MV-4-11 (cell line): Measurements from ENCODE around the gene YBX1.
"Not testable (repeated sequence)": the region's sequence is repeated elsewhere in the genome, so short reads cannot be mapped to it uniquely, and the experiment has no call there.

Experiments used
- DNase-seq: peaks from one replicate; lab custom pipeline; 2025; lab: John Stamatoyannopoulos, UW

Gene YBX1

DNA sequence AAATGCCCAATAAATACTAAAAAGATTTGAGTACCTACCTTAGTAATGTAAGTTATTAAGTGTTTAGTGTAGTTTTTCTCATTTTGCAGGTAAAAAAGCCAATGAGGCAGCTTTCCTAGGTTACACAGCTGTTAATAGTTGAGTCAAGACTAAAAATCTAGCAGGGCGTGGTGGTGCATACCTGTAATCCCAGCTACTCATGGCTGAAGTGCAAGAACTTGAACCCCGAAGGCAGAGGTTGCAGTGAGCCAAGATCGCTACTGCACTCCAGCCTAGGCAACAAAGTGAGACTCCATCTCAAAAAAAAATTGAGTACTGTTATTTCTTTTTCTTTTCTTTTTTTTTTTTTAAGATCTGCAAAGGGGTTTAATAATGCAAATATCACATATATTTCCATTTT lies 7.7 kb downstream of the YBX1 start:
- no peak for DNase-seq

DNA sequence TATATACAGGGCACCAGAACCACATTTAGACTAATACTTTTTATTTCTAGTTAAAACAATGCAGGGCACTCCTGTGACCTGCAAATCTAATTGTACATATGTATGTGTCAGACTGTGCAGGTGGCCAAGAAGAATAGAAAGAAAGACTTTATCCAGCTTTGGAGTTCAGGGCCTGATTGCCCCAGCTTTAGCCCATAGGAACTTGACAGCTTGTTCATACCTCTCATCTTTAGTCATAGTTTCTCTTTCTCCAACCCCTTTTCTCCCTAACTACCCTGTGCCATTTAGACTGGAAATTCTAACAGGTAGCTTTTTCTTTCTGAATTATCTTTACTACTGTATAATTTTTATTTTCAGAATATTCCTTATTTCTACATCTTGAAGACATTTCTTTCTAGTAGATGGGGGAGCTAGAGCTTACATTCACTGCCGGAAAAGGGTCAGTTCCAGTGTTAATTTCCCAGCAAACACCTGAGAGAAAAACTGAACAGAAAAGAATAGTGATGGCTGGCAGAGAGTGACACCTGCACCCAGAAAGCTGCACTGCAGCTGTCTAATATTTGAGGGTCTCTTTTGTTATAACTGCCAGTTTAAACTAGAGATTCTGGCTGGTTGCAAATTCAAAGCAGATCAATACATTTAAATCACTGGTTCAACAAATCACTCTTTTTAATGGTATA lies 8.4 kb downstream of the YBX1 start:
- no peak for DNase-seq

DNA sequence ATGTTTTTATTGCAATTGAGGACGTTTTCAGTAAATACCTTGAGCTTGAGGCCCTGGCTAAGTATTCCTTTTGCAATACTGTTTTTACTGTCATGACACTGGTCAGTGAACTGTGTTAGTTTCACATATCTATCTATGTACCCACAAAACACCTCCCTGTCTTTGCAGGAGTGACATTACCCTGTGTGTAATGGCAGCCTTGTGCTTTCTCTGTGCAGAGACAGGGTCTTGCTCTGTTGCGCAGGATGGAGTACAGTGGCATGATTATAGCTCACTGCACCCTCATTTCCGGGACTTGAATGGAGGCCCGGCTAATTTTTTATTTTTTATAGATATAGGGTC lies 8.9 kb downstream of the YBX1 start:
- DNase-seq, result no peak

DNA sequence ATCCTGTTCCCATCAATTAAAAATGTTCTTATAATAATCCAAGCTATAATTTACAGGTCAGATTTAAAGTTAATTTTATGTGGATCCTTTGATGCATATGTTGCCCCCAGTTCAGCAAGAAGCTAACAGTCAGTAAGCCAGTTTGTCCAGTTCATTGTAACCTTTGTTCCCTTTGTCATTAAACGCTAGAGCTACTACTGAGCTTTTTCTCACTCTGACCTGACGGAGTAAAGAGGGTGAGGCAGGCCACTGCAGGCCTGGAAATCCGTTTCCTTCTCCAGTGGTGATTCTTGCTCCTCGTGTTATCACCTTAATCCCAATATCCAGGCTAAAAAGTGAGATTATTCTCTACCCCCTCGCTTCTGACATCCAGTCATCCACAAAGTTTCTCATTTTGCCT lies 10.2 kb downstream of the YBX1 start:
- DNase-seq, result no peak

DNA sequence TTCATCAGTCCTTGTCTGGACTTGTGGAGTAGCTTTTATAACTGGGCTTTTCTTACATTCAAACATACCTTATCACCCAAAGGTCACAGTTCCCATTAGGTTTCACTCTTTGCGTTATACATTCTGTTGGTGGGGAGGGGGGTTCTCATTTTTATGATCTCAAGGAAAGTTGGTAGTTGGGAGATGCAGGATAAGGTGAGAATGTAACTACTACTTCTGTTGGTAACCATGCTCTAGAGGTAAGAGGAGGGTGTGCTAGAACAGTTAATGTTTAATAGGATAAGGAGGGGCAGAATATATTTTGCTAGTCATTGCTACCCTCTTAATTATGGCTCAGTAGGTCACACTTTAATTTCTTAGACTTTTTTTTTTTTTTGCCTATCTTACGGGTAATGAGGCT lies 10.7 kb downstream of the YBX1 start:
- DNase-seq, result no peak

DNA sequence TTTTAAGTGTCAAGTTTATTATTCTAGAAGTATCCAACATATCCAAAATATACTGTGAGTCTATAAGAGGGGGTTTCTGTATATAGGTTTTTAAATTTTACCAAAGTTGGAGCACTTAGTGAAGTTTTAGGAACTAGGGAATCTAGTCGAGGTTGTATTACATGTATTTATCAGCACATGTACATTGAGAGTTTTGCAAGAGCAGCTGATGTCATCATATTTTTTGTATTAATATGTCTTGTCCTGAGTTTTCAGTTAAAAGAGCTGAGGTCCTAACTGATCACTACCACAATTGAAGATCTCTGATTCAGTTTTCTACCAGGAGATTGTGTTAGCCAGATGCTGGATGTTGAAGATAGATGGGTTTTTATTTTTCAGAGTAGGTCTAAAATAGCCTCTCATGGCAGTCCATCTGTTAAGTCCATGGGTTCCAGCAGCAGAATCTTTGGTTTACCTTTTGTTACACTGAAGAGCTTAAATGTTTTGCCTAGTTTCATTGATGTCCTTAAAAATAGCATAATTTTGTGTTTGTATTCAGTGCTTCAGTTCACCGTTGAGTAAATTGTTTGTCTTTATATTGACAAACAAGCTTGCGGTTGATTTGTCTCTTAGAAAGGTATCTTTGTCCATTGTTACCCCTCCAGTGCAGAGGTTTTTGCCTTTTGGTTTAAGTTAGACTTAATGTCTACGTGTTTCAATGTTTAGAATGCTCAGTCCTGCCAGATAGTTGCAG lies 16.0 kb downstream of the YBX1 start:
- DNase-seq, result no peak

DNA sequence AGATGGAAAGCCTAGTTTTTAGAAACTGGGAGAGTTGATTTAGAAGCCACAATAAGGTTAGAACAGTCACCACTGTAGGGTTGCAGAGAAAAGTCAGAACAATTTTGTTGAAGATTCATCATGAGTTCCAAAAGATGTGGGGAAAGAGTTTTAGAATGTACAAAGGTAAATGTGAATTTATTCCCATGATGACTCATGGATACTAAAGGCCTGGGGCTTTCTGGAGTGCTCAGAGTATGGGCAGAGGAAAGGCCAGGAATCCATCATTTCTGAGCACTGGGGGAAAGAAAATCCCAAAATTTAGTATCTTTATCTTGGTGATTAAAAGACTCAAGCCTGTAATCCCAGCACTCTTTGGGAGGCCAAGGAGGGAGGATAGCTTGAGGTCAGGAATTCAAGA lies 17.8 kb downstream of the YBX1 start:
- DNase-seq, result no peak

DNA sequence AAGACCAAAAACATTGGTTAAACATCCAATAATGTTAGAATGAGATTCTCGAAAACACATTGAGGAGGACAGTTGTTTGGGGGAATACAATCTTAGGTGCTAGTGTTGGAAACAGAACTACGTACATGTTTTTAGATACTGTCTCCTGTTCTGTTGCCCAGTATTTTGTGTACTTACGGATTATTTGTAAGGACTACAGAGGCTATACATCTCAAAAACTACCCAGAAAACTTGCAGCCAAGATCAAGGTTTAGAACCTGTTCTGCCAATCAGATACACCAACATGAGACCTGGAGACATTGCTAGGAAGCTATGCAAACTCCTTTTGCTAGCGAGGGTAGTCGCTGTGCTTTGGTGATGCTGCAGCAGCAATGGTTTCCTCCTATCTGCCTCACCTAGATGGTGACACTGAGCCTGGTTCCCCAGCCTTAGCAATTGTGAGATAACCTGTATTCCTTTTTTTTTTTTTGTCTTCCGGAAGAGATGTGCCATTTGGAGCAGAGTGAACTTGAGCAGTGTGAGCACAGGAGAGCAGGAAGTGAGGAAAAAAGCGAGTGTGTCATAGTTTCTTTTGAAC lies 21.8 kb downstream of the YBX1 start:
- no peak for DNase-seq

DNA sequence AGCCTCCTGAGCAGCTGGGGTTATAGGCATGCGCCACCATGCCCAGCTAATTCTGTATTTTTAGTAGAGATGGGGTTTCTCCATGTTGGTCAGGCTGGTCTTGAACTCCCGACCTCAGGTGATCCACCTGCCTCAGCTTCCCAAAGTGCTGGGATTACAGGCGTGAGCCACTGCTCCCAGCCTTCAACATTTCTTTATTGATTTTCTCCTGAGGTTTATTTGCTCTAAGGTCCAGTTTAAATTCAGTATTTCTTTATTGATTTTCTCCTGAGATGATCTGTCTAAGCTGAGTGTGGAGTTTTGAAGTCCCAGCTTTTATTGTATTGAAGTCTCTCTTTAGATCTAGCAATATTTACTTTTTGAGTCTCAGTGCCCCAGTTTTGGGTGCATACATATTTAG lies 30.6 kb downstream of the YBX1 start:
- not testable (repeated sequence) for DNase-seq

DNA sequence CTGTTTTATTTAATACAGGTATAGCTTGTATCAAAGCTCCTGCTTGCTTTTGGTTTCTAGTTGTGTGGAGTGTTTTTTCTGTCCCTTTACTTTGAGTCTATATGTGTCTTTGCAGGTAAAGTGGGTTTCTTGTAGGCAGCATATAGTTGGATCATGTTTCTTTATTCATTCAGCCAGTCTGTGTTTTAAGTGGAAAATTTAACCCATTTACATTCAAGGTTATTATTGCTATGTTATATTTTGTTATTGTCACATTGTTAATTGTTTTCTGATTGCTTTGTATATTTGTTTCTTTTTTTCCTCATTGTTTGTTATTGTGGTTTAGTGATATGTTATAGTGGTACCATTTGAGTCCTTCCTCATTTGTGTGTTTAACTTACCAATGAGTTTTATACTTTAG lies 31.1 kb downstream of the YBX1 start:
- no peak for DNase-seq

DNA sequence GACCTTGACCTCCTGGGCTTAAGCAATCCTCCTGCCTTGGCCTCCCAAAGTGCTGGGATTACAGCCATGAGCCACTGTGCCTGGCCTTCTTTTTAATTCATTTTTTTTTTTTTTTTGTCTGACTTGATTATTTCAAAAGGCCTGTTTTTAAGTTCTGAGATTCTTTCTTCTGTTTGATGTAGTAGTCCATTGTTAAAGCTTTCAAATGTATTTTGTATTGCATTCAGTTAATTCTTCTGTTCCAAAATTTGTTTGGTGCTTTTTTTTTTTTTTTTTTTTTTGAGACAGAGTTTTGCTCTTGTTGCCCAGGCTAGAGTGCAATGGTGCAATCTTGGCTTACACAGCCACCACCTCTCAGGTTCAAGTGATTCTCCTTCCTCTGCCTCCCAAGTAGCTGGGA lies 32.2 kb downstream of the YBX1 start:
- not testable (repeated sequence) for DNase-seq

DNA sequence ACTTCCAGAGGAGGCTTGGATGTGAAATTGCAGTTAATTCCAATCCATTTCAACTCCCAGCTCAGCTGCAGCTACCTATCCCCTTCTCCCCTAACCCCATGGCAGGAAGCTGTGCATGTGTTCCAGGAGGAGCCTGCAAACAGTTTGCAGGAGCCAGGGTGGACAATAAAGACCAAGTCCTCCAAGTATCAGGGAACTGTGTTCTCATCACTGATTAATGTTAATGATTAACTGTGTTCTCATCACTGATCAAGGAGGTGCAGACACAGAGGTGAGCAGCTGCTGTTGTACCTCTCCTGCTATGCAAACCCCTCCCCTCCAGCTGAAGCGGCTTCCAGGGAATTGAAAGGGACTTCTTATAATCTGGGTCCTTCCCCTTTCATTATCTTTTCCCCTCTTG lies 38.6 kb downstream of the YBX1 start:
- no peak for DNase-seq

DNA sequence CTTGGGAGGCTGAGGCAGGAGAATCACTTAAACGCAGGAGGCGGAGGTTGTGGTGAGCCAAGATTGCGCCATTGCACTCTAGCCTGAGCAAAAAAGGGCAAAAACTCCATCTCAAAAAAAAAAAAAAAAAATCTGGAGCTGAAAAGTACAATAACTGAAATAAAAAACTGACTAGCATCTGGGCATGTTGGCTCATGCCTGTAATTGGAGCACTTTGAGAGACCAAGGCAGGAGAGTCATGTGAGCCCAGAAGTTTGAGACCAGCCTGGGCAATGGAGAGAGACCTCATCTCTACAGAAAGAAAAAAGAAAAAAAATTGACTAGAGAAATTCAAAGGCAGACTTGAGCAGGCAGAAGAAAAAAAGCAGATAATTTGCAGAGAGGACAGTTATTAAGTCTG lies 39.7 kb downstream of the YBX1 start:
- DNase-seq, result peak; percentile 46

DNA sequence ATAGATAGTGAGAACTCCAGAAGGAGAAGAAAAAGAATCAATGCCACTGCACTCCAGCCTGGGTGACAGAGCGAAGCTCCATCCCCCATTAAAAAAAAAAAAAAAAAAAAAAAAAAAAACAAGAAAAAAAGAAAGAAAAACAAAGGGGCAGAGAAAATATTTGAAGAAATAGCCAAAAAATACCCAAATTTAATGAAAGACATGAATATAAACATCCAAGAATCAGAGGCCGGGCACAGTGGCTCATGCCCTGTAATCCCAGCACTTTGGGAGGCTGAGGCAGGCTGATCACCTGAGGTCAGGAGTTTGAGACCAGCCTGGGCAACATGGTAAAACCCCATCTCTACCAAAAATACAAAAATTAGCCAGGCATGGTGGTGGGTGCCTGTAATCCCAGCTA lies 40.2 kb downstream of the YBX1 start:
- DNase-seq, result not testable (repeated sequence)

DNA sequence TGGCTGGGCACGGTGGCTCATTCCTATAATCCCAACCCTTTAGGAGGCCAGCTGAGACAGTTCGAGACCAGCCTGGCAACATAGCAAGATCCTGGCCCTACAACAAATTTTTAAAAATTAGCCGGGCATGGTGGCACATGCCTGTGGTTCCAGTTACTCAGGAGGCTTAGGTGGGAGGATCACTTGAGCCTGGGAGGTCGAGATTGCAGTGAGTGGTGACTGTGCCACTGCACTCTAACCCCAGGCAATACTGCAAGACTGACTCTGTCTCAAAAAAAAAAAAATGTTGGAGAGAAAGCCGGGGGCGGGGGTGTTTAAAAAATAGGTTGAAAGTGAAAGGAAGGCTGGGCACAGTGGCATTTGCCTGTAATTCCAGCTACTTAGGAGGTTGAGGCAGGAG lies 41.3 kb downstream of the YBX1 start:
- DNase-seq, result no peak

DNA sequence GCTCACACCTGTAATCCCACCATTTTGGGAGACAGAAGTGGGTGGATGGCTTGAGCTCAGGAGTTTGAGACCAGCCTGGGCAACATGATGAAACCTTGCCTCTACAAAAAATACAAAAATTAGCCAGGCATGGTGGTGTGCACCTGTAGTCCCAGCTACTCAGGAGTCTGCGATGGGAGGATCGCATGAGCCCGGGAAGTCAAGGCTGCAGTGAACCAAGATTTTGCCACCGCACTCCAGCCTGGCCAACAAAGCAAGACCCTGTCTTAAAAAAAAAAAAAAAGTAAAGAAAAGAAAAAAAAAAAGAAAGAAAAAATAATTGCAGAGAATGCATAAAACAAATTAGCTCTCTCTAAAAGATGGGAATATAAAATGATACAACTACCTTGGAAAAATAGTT lies 43.6 kb downstream of the YBX1 start:
- not testable (repeated sequence) for DNase-seq

DNA sequence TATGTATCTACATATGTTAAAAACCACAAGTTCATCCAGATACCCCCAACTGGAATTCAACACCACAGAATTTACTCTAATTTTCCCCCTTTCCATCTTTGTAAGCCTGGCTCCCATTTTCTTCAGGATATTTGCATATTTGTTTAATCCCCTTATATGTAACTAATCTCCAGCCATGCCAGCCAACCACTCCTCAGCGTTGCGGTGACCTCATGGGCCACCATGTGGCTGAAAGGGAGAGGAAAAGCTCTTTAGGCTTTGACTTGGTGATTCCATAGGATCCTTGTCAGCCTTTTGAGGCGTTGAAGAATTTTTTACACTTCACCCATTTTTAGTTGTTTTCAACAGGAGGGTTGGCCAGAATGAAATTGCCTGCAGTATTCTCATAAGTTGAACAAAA lies 47.8 kb downstream of the YBX1 start:
- DNase-seq, result no peak

DNA sequence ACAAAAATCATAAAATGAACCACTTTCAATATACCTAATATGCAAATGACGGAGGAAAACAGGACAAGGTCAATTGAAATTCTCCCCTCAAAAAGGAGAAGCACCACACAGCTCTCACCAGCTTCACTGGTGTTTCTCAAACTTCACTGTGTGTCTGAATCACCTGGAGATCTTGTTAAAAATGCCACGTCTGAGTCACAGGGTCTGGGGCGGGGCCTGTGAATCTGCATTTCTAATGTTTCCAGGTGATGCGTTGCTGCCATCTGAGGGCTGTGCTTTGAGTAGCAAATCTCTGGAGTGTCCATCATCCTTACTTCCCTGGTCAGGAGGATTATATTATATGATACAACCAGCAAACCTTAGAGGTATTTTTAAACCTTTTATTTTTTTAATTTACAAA lies 48.8 kb downstream of the YBX1 start:
- DNase-seq, result peak; percentile 43

DNA sequence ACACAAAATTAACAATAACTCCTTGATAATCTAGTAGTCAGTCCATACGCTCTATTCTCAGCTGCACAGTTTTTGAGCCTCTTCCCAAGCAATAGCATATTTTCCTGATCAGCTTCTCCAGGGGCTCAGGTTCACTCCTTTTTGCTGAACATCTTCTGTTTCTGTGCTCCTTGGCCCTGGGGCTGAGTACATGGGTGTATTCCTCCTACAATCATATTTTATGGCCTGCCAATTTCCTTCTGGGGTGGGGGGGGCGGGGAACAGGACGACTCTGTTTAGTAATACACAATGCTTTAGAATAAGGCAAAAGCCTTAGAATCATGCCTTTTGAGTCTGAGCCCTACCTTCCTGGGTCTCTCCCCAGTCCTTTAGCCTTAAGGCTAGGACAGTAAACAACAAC lies 49.4 kb downstream of the YBX1 start:
- no peak for DNase-seq

DNA sequence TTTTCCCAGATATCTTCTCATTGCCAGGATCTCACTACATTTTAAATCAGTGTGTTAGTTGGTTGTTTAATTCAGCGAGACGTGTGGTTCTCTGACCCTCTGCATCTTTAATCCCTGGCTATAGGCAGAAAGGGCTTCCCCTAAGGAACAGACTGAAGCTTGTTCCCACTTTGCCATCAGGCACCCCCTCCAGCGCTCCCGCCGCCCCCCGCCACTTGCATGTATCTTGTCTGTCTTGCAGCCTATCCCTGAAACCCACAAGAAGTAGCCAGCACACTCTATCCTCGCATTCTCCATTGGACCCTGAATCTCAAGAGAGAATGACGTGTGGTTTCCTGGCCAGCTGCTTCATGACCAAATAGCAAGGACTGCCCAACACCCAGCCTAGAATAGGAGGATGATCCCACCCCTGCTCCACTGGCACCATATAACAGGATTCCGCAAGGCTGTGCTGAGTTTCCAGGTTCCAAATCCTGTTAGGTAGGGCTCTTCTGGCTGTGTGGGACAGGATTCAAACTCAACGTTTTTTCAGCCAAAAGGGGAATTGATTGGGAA lies 50.0 kb downstream of the YBX1 start:
- no peak for DNase-seq

DNA sequence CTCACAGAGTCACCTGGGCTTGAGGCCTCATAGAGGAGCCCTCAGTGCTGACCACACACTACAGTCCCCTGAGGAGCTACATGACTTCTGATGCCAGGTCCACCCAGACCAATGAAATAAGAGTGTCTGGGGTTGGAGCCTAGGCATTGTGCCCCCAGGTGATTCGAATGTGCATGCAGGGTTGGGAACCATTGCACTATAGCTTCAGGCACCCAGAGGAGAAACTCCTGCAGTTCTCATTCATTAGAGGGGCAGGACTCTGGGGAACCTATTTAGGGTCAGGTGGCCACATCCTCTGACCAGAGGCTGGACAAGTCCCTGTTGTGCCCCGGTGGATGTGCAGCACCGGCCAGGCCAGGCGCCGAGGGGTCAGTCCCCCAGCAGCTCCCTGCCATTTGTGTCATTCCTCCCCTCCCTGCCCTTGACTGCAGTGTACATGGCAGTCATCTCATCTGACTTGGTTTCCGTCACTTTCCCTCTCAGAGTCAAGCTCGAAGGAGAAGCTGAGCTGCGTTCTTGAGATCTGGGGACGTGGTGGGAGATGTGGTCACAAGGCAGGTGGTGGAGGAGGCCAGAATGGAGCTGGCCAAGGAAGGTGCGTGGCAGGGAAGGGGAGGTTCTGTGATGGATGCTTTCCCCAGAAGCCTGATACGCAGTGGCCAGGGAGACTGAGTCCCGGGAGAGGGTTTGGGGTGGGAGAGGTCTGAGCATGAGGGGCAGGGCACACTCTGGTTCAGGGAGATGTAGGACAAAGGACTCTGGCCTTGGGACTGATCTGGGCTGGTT lies 51.4 kb downstream of the YBX1 start:
- no peak for DNase-seq

DNA sequence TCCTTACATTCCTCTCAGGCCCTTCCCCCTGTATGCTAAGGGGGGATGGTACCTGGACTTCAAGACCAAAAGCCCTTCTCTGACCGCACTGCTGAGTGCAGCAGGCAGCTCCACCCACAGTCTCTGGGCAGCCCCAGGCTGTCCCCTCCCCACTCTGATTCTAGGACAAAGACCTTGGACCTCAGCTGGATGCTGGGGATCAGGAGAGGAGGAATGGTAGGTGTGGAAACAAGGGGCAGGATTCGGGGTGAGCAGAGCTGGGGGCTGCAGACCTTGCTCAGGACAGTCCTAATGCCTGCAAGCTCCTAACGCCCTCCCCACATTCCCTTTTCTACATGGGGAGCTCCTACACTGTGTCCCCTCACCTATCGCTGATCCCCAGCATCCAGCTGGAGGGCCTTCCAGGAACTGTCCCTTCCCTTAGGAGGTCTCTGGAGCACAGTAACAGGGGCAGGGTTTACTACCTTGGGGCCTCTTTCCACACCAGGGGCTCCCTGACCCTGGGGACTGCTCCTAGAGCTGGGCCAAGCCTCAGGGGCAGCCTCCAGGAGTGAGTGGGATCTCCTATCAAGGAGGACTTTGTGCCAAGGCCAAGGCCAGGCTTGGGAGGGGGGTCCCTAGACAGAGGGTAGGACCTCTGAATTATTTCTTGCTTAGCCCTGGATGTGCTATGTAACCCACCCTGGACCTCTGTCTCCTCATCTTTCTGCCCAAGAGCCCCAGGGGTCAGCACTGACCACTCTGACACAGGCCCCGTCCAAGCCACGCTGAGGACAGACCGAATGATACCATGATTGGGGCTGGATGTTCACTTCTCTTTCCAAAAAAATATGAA lies 52.2 kb downstream of the YBX1 start:
- no peak for DNase-seq
